OCI-LY3 (cell line): ENCODE results near the gene CD300LB.
"Not testable (repeated sequence)": the region's sequence is repeated elsewhere in the genome, so short reads cannot be mapped to it uniquely, and the experiment has no call there.

ENCODE experiments used
- CTCF ChIP-seq: fragments of 200-600, 300-600 bp; sonication (generic); IDR thresholded peaks from 2 replicates; pipeline ENCODE4 v1.5.1; 2014; ENCODE audit warnings: antibody characterized with exemption, low read length, low read depth
- EZH2phosphoT487 ChIP-seq: fragments of 200-600 bp; shearing (Covaris generic); IDR thresholded peaks from 2 replicates; pipeline ENCODE4 v1.6.1; 2018; ENCODE audit warnings: antibody characterized with exemption, mixed run types, low read depth

GRCh38 chr17:74518413-74518981 is 12.8 kb downstream of the CD300LB start:
- TF ChIP-seq CTCF, EZH2phosphoT487: not testable (repeated sequence)
